GM06990 (cell line): Measurements from ENCODE around the gene KCNIP1.

Experiments
- DNase-seq: peaks from one replicate; pipeline ENCODE4 v3.0.0-alpha.2; 2011; ENCODE audit not compliant: insufficient read length; ENCODE audit errors: extremely low read depth
- H3K27me3 ChIP-seq: replicated peaks from 2 replicates; pipeline ENCODE4 v1.6.0; 2011; ENCODE audit warnings: low read length; ENCODE audit not compliant: control insufficient read depth, insufficient read depth
- H3K36me3 ChIP-seq: 2 replicates; pipeline ENCODE4 v1.5.1; 2011; ENCODE audit warnings: low read length; ENCODE audit not compliant: control insufficient read depth, insufficient read depth
- H3K4me3 ChIP-seq: replicated peaks from 2 replicates; pipeline ENCODE4 v1.5.1; 2011; ENCODE audit warnings: low read depth, mild to moderate bottlenecking, control low read depth, low read length
- CTCF ChIP-seq: IDR thresholded peaks from 2 replicates; pipeline ENCODE4 v1.5.1; 2011; ENCODE audit warnings: low read length, control low read depth, mild to moderate bottlenecking, inconsistent platforms; ENCODE audit not compliant: insufficient read depth, poor library complexity, severe bottlenecking

The KCNIP1 gene

GRCh38 chr5:170510559-170510958 is 6.7 kb downstream of the KCNIP1 start:
- Histone ChIP-seq H3K4me3 (no peak overlapping the region), H3K27me3 (peaks cover 2% of the 10 kb centered on the region; the same call in 1 of the 2 replicates)
- TF ChIP-seq CTCF: no peak

GRCh38 chr5:170511551-170512258 is 7.9 kb downstream of the KCNIP1 start:
- no peak for DNase-seq
- Histone ChIP-seq H3K36me3 (no peaks in the 10 kb centered on the region), H3K27me3 (peaks cover 4% of the 10 kb centered on the region), H3K4me3 (no peak overlapping the region)
- no peak for TF ChIP-seq CTCF

More at GRCh38 chr5:170510559-170510958, 6.7 kb downstream of the KCNIP1 start:
- DNase-seq: no peak
- H3K36me3 ChIP-seq: no peaks in the 10 kb centered on the region

GRCh38 chr5:170513856-170514525 is 10.2 kb downstream of the KCNIP1 start:
- Histone ChIP-seq H3K27me3 (peaks cover 2% of the 10 kb centered on the region), H3K36me3 (no peaks in the 10 kb centered on the region), H3K4me3 (no peak overlapping the region)
- TF ChIP-seq CTCF: no peak
- no peak for DNase-seq

GRCh38 chr5:170517411-170517810 is 13.6 kb downstream of the KCNIP1 start:
- no peak overlapping the region for H3K4me3 ChIP-seq
- peaks cover 2% of the 10 kb centered on the region for H3K27me3 ChIP-seq
- no peaks in the 10 kb centered on the region for H3K36me3 ChIP-seq
- no peak for TF ChIP-seq CTCF
- DNase-seq: no peak

GRCh38 chr5:170518277-170518676 is 14.5 kb downstream of the KCNIP1 start:
- peaks cover 2% of the 10 kb centered on the region for H3K27me3 ChIP-seq
- no peak overlapping the region for H3K4me3 ChIP-seq
- TF ChIP-seq CTCF: no peak
- no peaks in the 10 kb centered on the region for H3K36me3 ChIP-seq
- DNase-seq: no peak

- H3K27me3 ChIP-seq: peaks cover 2% of the 10 kb centered on the region
- TF ChIP-seq CTCF: no peak
- no peak for DNase-seq
Observed at GRCh38 chr5:170519549-170519948, 15.7 kb downstream of the KCNIP1 start.

More at GRCh38 chr5:170519549-170519948, 15.7 kb downstream of the KCNIP1 start:
- H3K4me3 ChIP-seq: no peak overlapping the region
- no peaks in the 10 kb centered on the region for H3K36me3 ChIP-seq
